Gastrocnemius medialis (tissue), 4 donors: ENCODE results near the gene MMP14. TPM values are rescaled to one million over a fixed set of nuclear protein-coding genes. Genes with fewer than 3 reads are reported as not detected.

ENCODE experiments used
- ATAC-seq, 2 donors: fragments of 150-250 bp; one replicate each; pipeline ENCODE4 v1.9.1; 2016
- DNase-seq, 2 donors: peaks; one replicate each; pipeline ENCODE4 v3.0.0-alpha.2; 2019
- H3K27ac ChIP-seq, 4 donors: fragments of 200-600 bp; sonication (generic); 1 replicate in 1 of 4; 2 replicates in 3 of 4; pipeline ENCODE4 v1.5.1; 2016 to 2018; ENCODE audit warnings: mild to moderate bottlenecking in 2 of 4, moderate library complexity in 1 of 4
- H3K27me3 ChIP-seq, 3 donors: fragments of 200-600 bp; sonication (generic) in 2 of 3; 1 replicate in 1 of 3; 2 replicates in 2 of 3; pipeline versions ENCODE4 v1.5.1 to v1.6.0; 2016 to 2019; ENCODE audit warnings: mild to moderate bottlenecking in 1 of 3, moderate library complexity in 1 of 3
- H3K36me3 ChIP-seq, 2 donors: fragments of 200-600 bp; sonication (generic) in 1 of 2; one replicate each; pipeline ENCODE4 v1.5.1; 2017 to 2018
- H3K4me1 ChIP-seq, 2 donors: fragments of 200-600 bp; sonication (generic) in 1 of 2; one replicate each; pipeline ENCODE4 v1.5.1; 2016 to 2017; ENCODE audit warnings: mild to moderate bottlenecking in 2 of 2
- H3K4me3 ChIP-seq, 4 donors: fragments of 200-600 bp; sonication (generic) in 3 of 4; 1 replicate in 1 of 4; 2 replicates in 3 of 4; pipeline ENCODE4 v1.5.1; 2016 to 2019; ENCODE audit warnings: mild to moderate bottlenecking in 2 of 4
- H3K9me3 ChIP-seq, 3 donors: fragments of 200-600 bp; sonication (generic) in 2 of 3; 1 replicate in 1 of 3; 2 replicates in 2 of 3; pipeline ENCODE4 v1.5.1; 2016 to 2019
- POLR2A ChIP-seq, 2 donors: fragments of 450-650 bp; IDR thresholded peaks; one replicate each; pipeline ENCODE4 v1.6.1; 2017; ENCODE audit warnings: antibody characterized with exemption in 2 of 2, mild to moderate bottlenecking in 2 of 2, moderate library complexity in 2 of 2
- in situ Hi-C, 4 donors: fragments of 200-750 bp; cut with MboI; loops; one replicate each; pipeline versions ENCODE4 v1.15.0 to v1.8.0; 2017; ENCODE audit warnings: low sequenced_read_pairs in 4 of 4
- intact Hi-C: fragments of 100-400 bp; cut with DNase I; formaldehyde crosslinking; loops from one replicate; pipeline ENCODE4 v1.15.1; 2023; ENCODE audit warnings: low total_unique reads
- total RNA-seq, 4 donors: library from RNA; depleted of rRNA; stranded (reverse); fragments of >200 nt; gene quantifications; one replicate each; pipeline versions ENCODE4 v1.1.0 to v1.2.3, GENCODE V29; 2016
- TF ChIP-seq, protein P1 (sequence below), 5 experiments: fragments of 450-650 bp in 3 of 5; fragments of 200-600 bp in 2 of 5; sonication (generic) in 2 of 5; IDR thresholded peaks in 4 of 5; conservative IDR thresholded peaks in 1 of 5; 1 replicate in 4 of 5; 2 replicates in 1 of 5; pipeline ENCODE4 v1.5.1; 2016 to 2019; ENCODE audit warnings: antibody characterized with exemption in 5 of 5, mild to moderate bottlenecking in 3 of 5, moderate library complexity in 3 of 5

The MMP14 gene
- total RNA-seq, 4 donors from 2014 or later, result 14.9 to 29.7 (median 20.8) TPM

DNA sequence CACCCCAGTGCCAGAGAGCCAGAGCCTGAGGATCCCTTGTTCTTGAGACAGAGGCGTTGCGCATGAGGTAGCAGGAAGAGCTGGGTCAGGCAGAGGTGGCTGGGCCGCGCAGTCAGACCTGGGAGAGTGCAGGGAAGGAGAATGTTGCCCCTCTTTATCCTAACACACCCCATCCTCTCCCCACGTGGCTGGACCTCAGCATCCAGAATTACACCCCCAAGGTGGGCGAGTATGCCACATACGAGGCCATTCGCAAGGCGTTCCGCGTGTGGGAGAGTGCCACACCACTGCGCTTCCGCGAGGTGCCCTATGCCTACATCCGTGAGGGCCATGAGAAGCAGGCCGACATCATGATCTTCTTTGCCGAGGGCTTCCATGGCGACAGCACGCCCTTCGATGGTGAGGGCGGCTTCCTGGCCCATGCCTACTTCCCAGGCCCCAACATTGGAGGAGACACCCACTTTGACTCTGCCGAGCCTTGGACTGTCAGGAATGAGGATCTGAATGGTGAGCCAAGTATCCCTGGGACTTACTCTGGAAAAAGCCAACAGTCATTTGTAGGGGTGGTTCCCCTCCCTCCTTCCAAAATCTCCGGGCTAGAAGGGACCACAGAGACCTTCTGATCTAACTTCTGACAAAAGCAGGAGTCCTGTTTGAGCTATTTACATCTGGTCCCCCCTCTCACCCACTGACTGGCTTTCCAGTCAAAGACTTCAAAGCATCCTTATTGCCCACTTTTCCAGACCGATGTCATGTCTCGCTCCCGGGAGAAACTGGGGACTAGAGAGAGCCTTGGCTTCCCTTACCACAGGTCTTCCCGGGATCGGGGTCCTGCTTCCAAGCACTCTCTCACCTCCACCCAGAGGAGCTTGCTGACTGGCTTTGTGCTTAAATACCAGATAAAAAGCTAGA is 6.1 kb downstream of the MMP14 start:
- H3K9me3 ChIP-seq, result no peaks in the 10 kb centered on the region
- no peak for ATAC-seq
- H3K4me3 ChIP-seq, result no peak overlapping the region
- DNase-seq, result no peak
- H3K27me3 ChIP-seq, result peaks cover 2 to 10% (median 7%) of the 10 kb centered on the region in 3 donors
- H3K27ac ChIP-seq, result no peak overlapping the region
- intact Hi-C loops (no loop called here), in situ Hi-C loops (no loop called here)
- H3K4me1 ChIP-seq, result peaks cover 0 to 4% of the 10 kb centered on the region in 2 donors
- TF ChIP-seq POLR2A (IDR thresholded peaks at IDR 0.05), result no peak
- TF ChIP-seq, protein P1, sequence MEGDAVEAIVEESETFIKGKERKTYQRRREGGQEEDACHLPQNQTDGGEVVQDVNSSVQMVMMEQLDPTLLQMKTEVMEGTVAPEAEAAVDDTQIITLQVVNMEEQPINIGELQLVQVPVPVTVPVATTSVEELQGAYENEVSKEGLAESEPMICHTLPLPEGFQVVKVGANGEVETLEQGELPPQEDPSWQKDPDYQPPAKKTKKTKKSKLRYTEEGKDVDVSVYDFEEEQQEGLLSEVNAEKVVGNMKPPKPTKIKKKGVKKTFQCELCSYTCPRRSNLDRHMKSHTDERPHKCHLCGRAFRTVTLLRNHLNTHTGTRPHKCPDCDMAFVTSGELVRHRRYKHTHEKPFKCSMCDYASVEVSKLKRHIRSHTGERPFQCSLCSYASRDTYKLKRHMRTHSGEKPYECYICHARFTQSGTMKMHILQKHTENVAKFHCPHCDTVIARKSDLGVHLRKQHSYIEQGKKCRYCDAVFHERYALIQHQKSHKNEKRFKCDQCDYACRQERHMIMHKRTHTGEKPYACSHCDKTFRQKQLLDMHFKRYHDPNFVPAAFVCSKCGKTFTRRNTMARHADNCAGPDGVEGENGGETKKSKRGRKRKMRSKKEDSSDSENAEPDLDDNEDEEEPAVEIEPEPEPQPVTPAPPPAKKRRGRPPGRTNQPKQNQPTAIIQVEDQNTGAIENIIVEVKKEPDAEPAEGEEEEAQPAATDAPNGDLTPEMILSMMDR (IDR thresholded peaks at IDR 0.05 in 4 of 5, conservative IDR thresholded peaks at IDR 0.05 in 1 of 5), result no peak
- H3K36me3 ChIP-seq, result peaks cover 0 to 5% of the 10 kb centered on the region in 2 donors

- peaks cover 4 to 9% of the 10 kb centered on the region in 2 donors for H3K4me1 ChIP-seq
- no peak overlapping the region for H3K4me3 ChIP-seq
- no peak for ATAC-seq
- H3K27ac ChIP-seq, result no peak overlapping the region
- TF ChIP-seq, protein P1 (IDR thresholded peaks at IDR 0.05 in 4 of 5, conservative IDR thresholded peaks at IDR 0.05 in 1 of 5), result no peak
- no peak for TF ChIP-seq POLR2A (IDR thresholded peaks at IDR 0.05)
- in situ Hi-C loops, result no loop called here
- peaks cover 0 to 5% (median 0%) of the 10 kb centered on the region in 3 donors for H3K27me3 ChIP-seq
- intact Hi-C loops, result no loop called here
- peaks cover 0 to 5% of the 10 kb centered on the region in 2 donors for H3K36me3 ChIP-seq
- DNase-seq, result no peak
- H3K9me3 ChIP-seq, result no peaks in the 10 kb centered on the region
These were observed 6.9 kb downstream of the MMP14 start for GRCh38 chr14:22843123-22843925.

DNA sequence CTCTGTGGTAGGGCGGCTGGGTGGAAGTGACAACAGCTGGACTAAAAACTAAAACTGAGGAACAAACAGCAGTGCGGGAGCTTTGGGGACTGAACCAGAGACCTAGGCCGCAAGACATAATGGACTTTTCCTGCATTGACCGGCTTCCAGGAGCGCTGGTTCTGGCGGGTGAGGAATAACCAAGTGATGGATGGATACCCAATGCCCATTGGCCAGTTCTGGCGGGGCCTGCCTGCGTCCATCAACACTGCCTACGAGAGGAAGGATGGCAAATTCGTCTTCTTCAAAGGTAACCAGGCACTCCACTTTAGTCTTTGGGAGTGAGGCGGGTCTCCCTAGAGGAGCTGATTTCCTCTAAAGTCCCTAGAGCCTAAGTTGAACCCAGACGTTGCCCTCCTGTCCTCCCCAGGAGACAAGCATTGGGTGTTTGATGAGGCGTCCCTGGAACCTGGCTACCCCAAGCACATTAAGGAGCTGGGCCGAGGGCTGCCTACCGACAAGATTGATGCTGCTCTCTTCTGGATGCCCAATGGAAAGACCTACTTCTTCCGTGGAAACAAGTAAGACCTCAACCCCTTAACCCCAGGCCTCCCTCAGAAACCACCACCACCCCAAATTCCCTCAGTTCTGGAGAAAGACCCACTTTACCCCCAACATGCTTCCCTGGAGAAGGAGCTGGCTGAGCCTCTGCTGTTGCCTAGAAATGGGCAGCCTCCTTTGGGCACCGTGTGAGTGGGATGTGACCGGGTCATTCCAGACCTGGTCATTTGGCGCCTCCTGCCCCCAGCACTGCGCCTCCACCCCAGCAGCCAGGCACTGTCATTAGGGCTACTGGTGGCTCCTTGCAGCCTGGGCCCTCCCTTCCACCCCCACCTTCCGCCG is 8.1 kb downstream of the MMP14 start:
- Histone ChIP-seq H3K27ac (no peak overlapping the region), H3K27me3 (no peaks in the 10 kb centered on the region), H3K4me1 (peaks cover 15 to 20% of the 10 kb centered on the region in 2 donors), H3K36me3 (peaks cover 0 to 5% of the 10 kb centered on the region in 2 donors), H3K9me3 (no peaks in the 10 kb centered on the region), H3K4me3 (no peak overlapping the region)
- no peak for ATAC-seq
- TF ChIP-seq POLR2A (IDR thresholded peaks at IDR 0.05), result no peak
- TF ChIP-seq, protein P1 (IDR thresholded peaks at IDR 0.05 in 4 of 5, conservative IDR thresholded peaks at IDR 0.05 in 1 of 5), result no peak
- intact Hi-C loops, result no loop called here
- in situ Hi-C loops, result no loop called here
- DNase-seq, result no peak

DNA sequence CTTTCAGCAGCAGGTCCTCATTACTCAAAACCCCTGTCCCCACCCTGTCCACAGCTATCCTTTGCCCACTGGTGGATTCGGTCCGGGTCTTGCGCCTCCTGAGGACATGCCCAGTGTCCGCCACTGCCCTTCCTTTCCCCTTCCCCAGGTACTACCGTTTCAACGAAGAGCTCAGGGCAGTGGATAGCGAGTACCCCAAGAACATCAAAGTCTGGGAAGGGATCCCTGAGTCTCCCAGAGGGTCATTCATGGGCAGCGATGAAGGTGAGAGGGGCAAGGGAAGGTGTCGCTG is 8.7 kb downstream of the MMP14 start:
- in situ Hi-C loops (no loop called here), intact Hi-C loops (no loop called here)
- Histone ChIP-seq H3K4me3 (no peak overlapping the region), H3K27me3 (no peaks in the 10 kb centered on the region), H3K9me3 (no peaks in the 10 kb centered on the region), H3K36me3 (peaks cover 0 to 5% of the 10 kb centered on the region in 2 donors), H3K27ac (no peak overlapping the region), H3K4me1 (peaks cover 21 to 26% of the 10 kb centered on the region in 2 donors)
- TF ChIP-seq, protein P1 (IDR thresholded peaks at IDR 0.05 in 4 of 5, conservative IDR thresholded peaks at IDR 0.05 in 1 of 5), result no peak
- TF ChIP-seq POLR2A (IDR thresholded peaks at IDR 0.05), result no peak
- no peak for ATAC-seq
- DNase-seq, result no peak
